SK-N-SH (cell line): ENCODE data around the gene FAM131B. TPM values are rescaled to one million over a fixed set of nuclear protein-coding genes. Genes with fewer than 3 reads are reported as not detected.

Source experiments
- CTCF ChIA-PET: fragments of 300-600, 350-600 bp; formaldehyde crosslinking; extraction: SDS; loops from one replicate; lab custom pipeline; 2021; lab: Yijun Ruan, JAX
- POLR2A ChIA-PET: fragments of 350-600 bp; sonication (Branson Sonifier 250); formaldehyde crosslinking; extraction: SDS; loops from one replicate; lab custom pipeline; 2020; ENCODE audit warnings: antibody characterized with exemption, inconsistent platforms; lab: Yijun Ruan, JAX
- DNase-seq: peaks from one replicate; pipeline ENCODE4 v3.0.0; 2012
- H2AFZ ChIP-seq: fragments of 200-600 bp; sonication (generic); 2 replicates; pipeline ENCODE4 v1.8.1; 2016; ENCODE audit warnings: antibody characterized with exemption, mild to moderate bottlenecking, low read depth
- H3F3A ChIP-seq: fragments of 200-600 bp; sonication (generic); replicated peaks from 2 replicates; pipeline ENCODE3; 2016; ENCODE audit warnings: antibody characterized with exemption, mild to moderate bottlenecking; ENCODE audit not compliant: insufficient read depth
- H3K27ac ChIP-seq, 2 experiments: fragments of 200-500 bp in 1 of 2; fragments of 200-600 bp in 1 of 2; sonication (Bioruptor generic) in 1 of 2; sonication (generic), shearing (Covaris generic) in 1 of 2; 2 replicates each; pipeline versions ENCODE4 v1.5.1 to v1.6.1; 2014 to 2016; ENCODE audit warnings: low read depth in 2 of 2, inconsistent platforms in 1 of 2, low read length in 1 of 2, mild to moderate bottlenecking in 1 of 2, mixed read lengths in 1 of 2
- H3K27me3 ChIP-seq: fragments of 200-600 bp; sonication (generic), shearing (Covaris generic); 2 replicates; pipeline ENCODE4 v1.6.1; 2016; ENCODE audit warnings: mixed run types; ENCODE audit not compliant: insufficient read depth
- H3K36me3 ChIP-seq, 2 experiments: fragments of 200-500 bp in 1 of 2; fragments of 200-600 bp in 1 of 2; sonication (Bioruptor generic) in 1 of 2; sonication (generic) in 1 of 2; replicated peaks in 1 of 2; 2 replicates each; pipeline versions ENCODE3 to v1.5.1; 2014 to 2016; ENCODE audit warnings: low read length in 1 of 2, mild to moderate bottlenecking in 1 of 2; ENCODE audit not compliant: insufficient read depth in 2 of 2, control insufficient read depth in 1 of 2
- H3K4me1 ChIP-seq, 2 experiments: fragments of 200-500 bp in 1 of 2; fragments of 200-600 bp in 1 of 2; sonication (Bioruptor generic) in 1 of 2; sonication (generic), shearing (Covaris generic) in 1 of 2; 2 replicates each; pipeline versions ENCODE4 v1.5.1 to v1.6.1; 2014 to 2016; ENCODE audit warnings: low read depth in 1 of 2, low read length in 1 of 2, mixed run types in 1 of 2; ENCODE audit not compliant: insufficient read depth in 2 of 2, control insufficient read depth in 1 of 2
- H3K4me2 ChIP-seq: fragments of 200-600 bp; sonication (generic), shearing (Covaris generic); 2 replicates; pipeline ENCODE4 v1.6.1; 2017; ENCODE audit warnings: mixed run types
- H3K4me3 ChIP-seq, 2 experiments: fragments of 200-500 bp in 1 of 2; fragments of 200-600 bp in 1 of 2; sonication (Bioruptor generic) in 1 of 2; sonication (generic), shearing (Covaris generic) in 1 of 2; 2 replicates each; pipeline versions ENCODE4 v1.5.1 to v1.8.1; 2014 to 2016; ENCODE audit warnings: low read depth in 2 of 2, inconsistent platforms in 1 of 2, low read length in 1 of 2, mild to moderate bottlenecking in 1 of 2, mixed read lengths in 1 of 2, moderate library complexity in 1 of 2
- H3K79me2 ChIP-seq: fragments of 200-600 bp; sonication (generic); 2 replicates; pipeline ENCODE4 v1.8.1; 2017; ENCODE audit warnings: mild to moderate bottlenecking; ENCODE audit not compliant: insufficient read depth
- H3K9ac ChIP-seq: fragments of 200-600 bp; sonication (generic); 2 replicates; pipeline ENCODE4 v1.6.1; 2017; ENCODE audit warnings: mixed run types
- H3K9me2 ChIP-seq: fragments of 200-600 bp; sonication (generic); 2 replicates; pipeline ENCODE4 v1.6.1; 2017; ENCODE audit warnings: mixed run types
- H3K9me3 ChIP-seq: fragments of 200-600 bp; sonication (generic); 2 replicates; pipeline ENCODE4 v1.6.1; 2017; ENCODE audit warnings: mixed run types, mild to moderate bottlenecking, moderate library complexity
- H4K20me1 ChIP-seq: fragments of 200-600 bp; sonication (generic); 2 replicates; pipeline ENCODE4 v1.6.1; 2017; ENCODE audit warnings: mild to moderate bottlenecking, mixed run types; ENCODE audit not compliant: insufficient read depth
- CHD2 ChIP-seq: fragments of 150-350 bp; IDR thresholded peaks from 2 replicates; pipeline ENCODE4 v1.6.1; 2018; ENCODE audit warnings: low read length; ENCODE audit not compliant: partially characterized antibody
- CTCF ChIP-seq: fragments of 200-600 bp; sonication (generic); IDR thresholded peaks from 2 replicates; pipeline ENCODE4 v1.6.1; 2017; ENCODE audit warnings: antibody characterized with exemption, mild to moderate bottlenecking, moderate library complexity
- ELF1 ChIP-seq: IDR thresholded peaks from 2 replicates; pipeline ENCODE4 v1.4.0; 2012
- EP300 ChIP-seq, 2 experiments: IDR thresholded peaks; 2 replicates each; pipeline versions ENCODE4 v1.4.0 to v1.6.1; 2012; ENCODE audit warnings: borderline replicate concordance in 1 of 2, low read depth in 1 of 2, low read length in 1 of 2
- MAX ChIP-seq: IDR thresholded peaks from 2 replicates; pipeline ENCODE4 v1.4.0; 2012; ENCODE audit warnings: low read depth
- MEF2A ChIP-seq: IDR thresholded peaks from 2 replicates; pipeline ENCODE4 v1.4.0; 2012; ENCODE audit warnings: low read depth, borderline replicate concordance
- MXI1 ChIP-seq: IDR thresholded peaks from 2 replicates; pipeline ENCODE4 v1.6.1; 2012; ENCODE audit warnings: mild to moderate bottlenecking, low read depth, low read length, improper control_type of control experiment
- NRF1 ChIP-seq: IDR thresholded peaks from 2 replicates; pipeline ENCODE4 v1.6.1; 2012; ENCODE audit warnings: low read depth, mild to moderate bottlenecking, low read length
- POLR2AphosphoS5 ChIP-seq: IDR thresholded peaks from 2 replicates; pipeline ENCODE4 v1.6.1; 2012; ENCODE audit warnings: low read depth, low read length
- RXRA ChIP-seq: IDR thresholded peaks from 2 replicates; pipeline ENCODE4 v1.4.0; 2012; ENCODE audit warnings: low read depth, mild to moderate bottlenecking, borderline replicate concordance
- SMC3 ChIP-seq: IDR thresholded peaks from 2 replicates; pipeline ENCODE4 v1.6.1; 2012; ENCODE audit warnings: low read depth, low read length, improper control_type of control experiment
- TCF12 ChIP-seq: IDR thresholded peaks from 2 replicates; pipeline ENCODE4 v1.4.0; 2012
- YY1 ChIP-seq: IDR thresholded peaks from 2 replicates; pipeline ENCODE4 v1.4.0; 2012; ENCODE audit warnings: low read depth, mild to moderate bottlenecking
- WGBS: methylation state at CpG from one replicate; pipeline ENCODE4 v1.1.6; 2017; ENCODE audit warnings: low lambda C conversion rate; 5-methylcytosine and 5-hydroxymethylcytosine counted together
- polyA plus RNA-seq, 3 experiments: library from polyadenylated mRNA; depleted of rRNA; stranded (reverse); fragments of >200 nt; gene quantifications; 2 replicates each; pipeline ENCODE4 v1.2.3, GENCODE V29; 2012
- TF ChIP-seq, protein P1 (sequence below): fragments of 150-350 bp; IDR thresholded peaks from 2 replicates; pipeline ENCODE4 v1.6.1; 2016; ENCODE audit warnings: mild to moderate bottlenecking, low read depth, low read length

FAM131B gene
- polyA plus RNA-seq, 1 of the 3 experiments (the other 2 are of a cell fraction): 43.6 TPM

DNA sequence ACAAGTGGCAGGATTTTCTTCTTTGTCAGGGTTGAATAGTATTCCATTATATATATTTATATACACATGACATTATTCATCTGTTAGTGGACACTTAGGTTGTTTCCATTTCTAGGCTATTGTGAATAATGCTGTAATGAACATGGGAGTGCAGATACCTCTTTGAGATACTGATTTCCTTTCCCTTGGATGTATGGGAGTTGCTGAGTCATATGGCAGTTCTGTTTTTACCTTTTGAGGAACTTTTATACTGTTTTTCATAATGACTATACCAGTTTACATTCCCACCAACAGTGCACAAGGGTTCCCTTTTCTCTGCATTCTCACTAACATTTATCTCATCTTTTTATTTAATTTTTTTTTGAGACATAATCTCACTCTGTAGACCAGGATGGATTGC, 48.4 kb downstream of the FAM131B start:
- no peak overlapping the region for H3K9ac ChIP-seq
- CTCF ChIA-PET: no interaction called here
- H3F3A ChIP-seq: no peaks in the 10 kb centered on the region
- no peak for DNase-seq
- POLR2A ChIA-PET: no interaction called here
- H3K4me3 ChIP-seq: no peak overlapping the region
- H3K36me3 ChIP-seq: peaks cover 0 to 4% of the 10 kb centered on the region in 2 experiments
- no peaks in the 10 kb centered on the region for H3K27me3 ChIP-seq
- no peak overlapping the region for H3K4me2 ChIP-seq
- no peak overlapping the region for H2AFZ ChIP-seq
- H3K27ac ChIP-seq: no peak overlapping the region
- no peaks in the 10 kb centered on the region for H3K9me2 ChIP-seq
- TF ChIP-seq YY1: no peak
- TF ChIP-seq TCF12: no peak
- no peak for TF ChIP-seq CHD2
- H3K4me1 ChIP-seq: no peaks in the 10 kb centered on the region
- no peaks in the 10 kb centered on the region for H3K79me2 ChIP-seq
- H4K20me1 ChIP-seq: no peaks in the 10 kb centered on the region
- H3K9me3 ChIP-seq: no peaks in the 10 kb centered on the region

DNA sequence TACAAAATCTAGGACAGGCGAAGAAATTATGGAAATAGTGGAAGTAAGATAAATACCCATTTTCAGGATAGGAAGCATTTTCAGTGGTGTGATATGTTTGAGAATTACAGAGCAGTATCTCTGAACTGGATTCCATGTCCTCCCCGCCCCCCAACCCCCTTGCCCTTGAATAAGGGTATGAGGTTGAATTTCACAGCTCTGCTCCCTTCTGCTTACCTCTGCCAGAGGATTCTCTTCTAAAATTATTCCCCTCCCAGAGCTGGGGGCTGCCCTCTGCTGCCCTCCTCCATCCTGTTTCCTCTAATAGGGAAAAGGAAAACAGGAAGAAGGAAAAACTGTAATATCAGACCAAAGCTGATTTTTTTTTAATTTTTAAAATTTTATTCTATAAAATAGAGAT, 53.9 kb downstream of the FAM131B start:
- H3F3A ChIP-seq: peaks cover 6% of the 10 kb centered on the region
- no peaks in the 10 kb centered on the region; a peak in 1 of 4 replicates for H3K4me1 ChIP-seq
- peaks cover 42 to 55% of the 10 kb centered on the region in 2 experiments for H3K36me3 ChIP-seq
- H3K9me3 ChIP-seq: no peaks in the 10 kb centered on the region
- H3K27ac ChIP-seq: no peak overlapping the region
- POLR2A ChIA-PET: interaction anchor here (2.0 kb wide), 1 partner anchor 20 kb away, joined by 7 read pairs; the partner anchor contains the start of gene CASP2
- H4K20me1 ChIP-seq: peaks cover 5% of the 10 kb centered on the region; the same call in 1 of the 2 replicates
- no peak overlapping the region for H3K9ac ChIP-seq
- no peak for DNase-seq
- H3K79me2 ChIP-seq: no peaks in the 10 kb centered on the region; the same call in 1 of the 2 replicates
- H3K4me3 ChIP-seq: no peak overlapping the region
- H3K27me3 ChIP-seq: no peaks in the 10 kb centered on the region
- 99% methylated on average over 2 of the region's 2 CpGs for WGBS
- H3K4me2 ChIP-seq: no peak overlapping the region
- TF ChIP-seq MAX: no peak
- TF ChIP-seq, protein P1, sequence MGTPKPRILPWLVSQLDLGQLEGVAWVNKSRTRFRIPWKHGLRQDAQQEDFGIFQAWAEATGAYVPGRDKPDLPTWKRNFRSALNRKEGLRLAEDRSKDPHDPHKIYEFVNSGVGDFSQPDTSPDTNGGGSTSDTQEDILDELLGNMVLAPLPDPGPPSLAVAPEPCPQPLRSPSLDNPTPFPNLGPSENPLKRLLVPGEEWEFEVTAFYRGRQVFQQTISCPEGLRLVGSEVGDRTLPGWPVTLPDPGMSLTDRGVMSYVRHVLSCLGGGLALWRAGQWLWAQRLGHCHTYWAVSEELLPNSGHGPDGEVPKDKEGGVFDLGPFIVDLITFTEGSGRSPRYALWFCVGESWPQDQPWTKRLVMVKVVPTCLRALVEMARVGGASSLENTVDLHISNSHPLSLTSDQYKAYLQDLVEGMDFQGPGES: no peak
- no peak for TF ChIP-seq MXI1
- no peak for TF ChIP-seq RXRA
- no peak for TF ChIP-seq EP300 (IDR thresholded peaks at IDR 0.05; ENCODE audit: borderline replicate concordance in 1 of 2, low read depth in 1 of 2, low read length in 1 of 2)
- no peak for TF ChIP-seq TCF12
- TF ChIP-seq NRF1: no peak
- no peak for TF ChIP-seq POLR2AphosphoS5
- TF ChIP-seq SMC3: no peak
- TF ChIP-seq MEF2A: no peak
- no peak for TF ChIP-seq ELF1
- no peak for TF ChIP-seq CTCF
- TF ChIP-seq, all 33 proteins: peak for 0
- H2AFZ ChIP-seq: no peak overlapping the region
- CTCF ChIA-PET: interaction anchor here (1.0 to 3.5 kb wide), 6 partner anchors 9 to 108 kb away, joined by 3 to 26 read pairs (median 6); partner anchors contain the start of gene CASP2
- no peaks in the 10 kb centered on the region for H3K9me2 ChIP-seq
